Measurements from ENCODE around the gene USP2. TPM values are rescaled to one million over a fixed set of nuclear protein-coding genes. Genes with fewer than 3 reads are reported as not detected.

USP2 gene
- total RNA-seq, 1 experiment from 2014 or later = 3.1 TPM

GRCh38 chr11:119352857-119353260 is 28.6 kb downstream of the USP2 start:
- ATAC-seq = no peak
- no peak for DNase-seq (ENCODE audit: low read depth, low spot score)
- peaks cover 3% of the 10 kb centered on the region; the same call in 1 of the 2 replicates for H3K4me1 ChIP-seq (ENCODE audit: control insufficient read depth, insufficient read depth, low read length)
- ChIA-PET POLR2A (interaction anchor here (0.6 kb wide), 1 partner anchor 104 kb away, joined by 3 read pairs; no protein-coding TSS in a partner anchor), CTCF (interaction anchor here (0.6 kb wide), 1 partner anchor 59 kb away, joined by 3 read pairs; no protein-coding TSS in a partner anchor)
- no peak overlapping the region for H3K27ac ChIP-seq (ENCODE audit: low read length)
- BruUV-seq (replicated peaks) = no TSS peak
- no peak for TF ChIP-seq CTCF (IDR thresholded peaks at IDR 0.05)
- in situ Hi-C loops (cut with HindIII; ENCODE audit: low pct_unique_long_range_greater_than_20kb, low sequenced_read_pairs) (no loop called here), intact Hi-C loops (cut with micrococcal nuclease; ENCODE audit: unreplicated experiment) (no loop called here)
- H3K36me3 ChIP-seq (ENCODE audit: control insufficient read depth, insufficient read depth, low read length) = no peaks in the 10 kb centered on the region
- H3K4me3 ChIP-seq (ENCODE audit: low read depth in 2 of 2, low read length in 2 of 2) = no peak overlapping the region
- H3K9me3 ChIP-seq (ENCODE audit: control insufficient read depth, insufficient read depth, low read depth, low read length) = no peaks in the 10 kb centered on the region
- no peaks in the 10 kb centered on the region for H3K27me3 ChIP-seq (ENCODE audit: control insufficient read depth, insufficient read depth, low read length)

GRCh38 chr11:119351232-119351631 is 30.3 kb downstream of the USP2 start:
- no peaks in the 10 kb centered on the region for H3K9me3 ChIP-seq (ENCODE audit: control insufficient read depth, insufficient read depth, low read depth, low read length)
- H3K4me3 ChIP-seq (ENCODE audit: low read depth in 2 of 2, low read length in 2 of 2) = no peak overlapping the region
- CTCF ChIA-PET = interaction anchor here (0.8 kb wide), 1 partner anchor 13 kb away, joined by 3 read pairs; no protein-coding TSS in a partner anchor
- TF ChIP-seq REST (IDR thresholded peaks at IDR 0.05; ENCODE audit: insufficient read depth in 1 of 2, low read depth in 2 of 2, low read length in 1 of 2) (no peak), SIN3A (IDR thresholded peaks at IDR 0.05; ENCODE audit: borderline replicate concordance, insufficient read depth, low read depth, low read length) (no peak), TCF7L2 (IDR thresholded peaks at IDR 0.05; ENCODE audit: low read depth, low read length) (no peak), CTCF (IDR thresholded peaks at IDR 0.05) (no peak), POLR2AphosphoS5 (IDR thresholded peaks at IDR 0.05; ENCODE audit: low read depth, low read length) (no peak)
- H3K27ac ChIP-seq (ENCODE audit: low read length) = no peak overlapping the region
- intact Hi-C loops (cut with micrococcal nuclease; ENCODE audit: unreplicated experiment) (no loop called here), in situ Hi-C loops (cut with HindIII; ENCODE audit: low pct_unique_long_range_greater_than_20kb, low sequenced_read_pairs) (no loop called here)
- no peaks in the 10 kb centered on the region for H3K27me3 ChIP-seq (ENCODE audit: control insufficient read depth, insufficient read depth, low read length)
- H3K4me1 ChIP-seq (ENCODE audit: control insufficient read depth, insufficient read depth, low read length) = peaks cover 3% of the 10 kb centered on the region; the same call in 1 of the 2 replicates
- ATAC-seq = no peak
- POLR2A ChIA-PET = no interaction called here
- DNase-seq (ENCODE audit: low read depth, low spot score) = no peak
- no TSS peak for BruUV-seq (replicated peaks)
- H3K36me3 ChIP-seq (ENCODE audit: control insufficient read depth, insufficient read depth, low read length) = no peaks in the 10 kb centered on the region

All from Panc1 (cell line).